Mucosa of descending colon (tissue), 3 donors: ENCODE measurements around the gene MYH7. TPM values are rescaled to one million over a fixed set of nuclear protein-coding genes. Genes with fewer than 3 reads are reported as not detected.
"Not testable (repeated sequence)": the region's sequence is repeated elsewhere in the genome, so short reads cannot be mapped to it uniquely, and the experiment has no call there.

Experiments used
- ATAC-seq: fragments of 200-7000 bp; cut with Tn5 transposase; one replicate; pipeline ENCODE4 v1.9.1; 2020; ENCODE audit warnings: mild to moderate bottlenecking, moderate library complexity
- DNase-seq, 3 donors: peaks; one replicate each; pipeline ENCODE4 v3.0.0-alpha.2; 2020
- H3K36me3 ChIP-seq: fragments of 200-600 bp; one replicate; pipeline ENCODE4 v1.8.0; 2021; ENCODE audit warnings: low read depth, mild to moderate bottlenecking
- H3K4me1 ChIP-seq: fragments of 200-600 bp; one replicate; pipeline ENCODE4 v1.8.0; 2021; ENCODE audit warnings: low read depth, mild to moderate bottlenecking
- H3K4me3 ChIP-seq: fragments of 200-600 bp; one replicate; pipeline ENCODE4 v1.8.0; 2021; ENCODE audit warnings: mild to moderate bottlenecking
- H3K9me3 ChIP-seq: fragments of 200-600 bp; one replicate; pipeline ENCODE4 v1.8.0; 2021; ENCODE audit warnings: mild to moderate bottlenecking
- CTCF ChIP-seq: fragments of 200-600 bp; IDR thresholded peaks from one replicate; pipeline ENCODE4 v1.8.0; 2022; ENCODE audit warnings: antibody characterized with exemption, mild to moderate bottlenecking
- intact Hi-C, 2 donors: fragments of 100-400 bp; cut with DNase I in 1 of 2; cut with micrococcal nuclease in 1 of 2; formaldehyde crosslinking; loops; one replicate each; pipeline versions ENCODE4 v1.11.0 to v1.11.1; 2022; cut with DNase I, micrococcal nuclease
- total RNA-seq, 3 donors: library from RNA; stranded (reverse); fragmentation: NEBNext Ultra II Directional in 2 of 3; extraction: Animal tissue kit (Norgen Biotek cat#: 25700) in 2 of 3; gene quantifications; one replicate each; pipeline versions ENCODE4 v1.2.1 to v1.2.4, GENCODE V29; 2021 to 2023
- donor health status: DM: no; HTN: no; CAD: no; lungs with moderate emphysema.
- donor health status: DM: no; HTN: no; CAD: no.
- donor health status: DM: no; HTN: yes; CAD: no.

Gene MYH7
- total RNA-seq, 3 donors from 2014 or later = 0.13 to 6.2 (median 1.2) TPM

DNA sequence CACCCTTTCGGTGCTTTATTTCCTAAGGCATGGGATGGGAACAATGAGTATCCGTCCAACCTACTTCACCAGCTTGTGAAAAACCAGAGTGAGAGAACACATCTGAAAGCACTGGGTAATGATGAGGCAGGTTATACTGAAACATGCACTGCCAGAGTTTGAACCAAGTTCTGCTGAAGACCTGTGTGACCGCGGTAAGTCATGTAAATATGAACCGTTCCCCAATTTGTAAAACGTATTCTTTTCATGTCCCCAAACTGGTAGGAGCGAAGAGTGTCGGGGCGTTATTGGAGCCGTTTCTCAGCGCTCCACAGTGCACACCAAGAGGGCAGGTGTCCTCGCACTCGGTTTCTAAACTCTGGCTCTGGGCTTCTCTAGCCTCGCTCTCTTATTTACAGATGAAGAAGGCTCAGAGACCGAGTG is 33.3 kb upstream of the MYH7 start:
- no peak for ATAC-seq
- intact Hi-C loops = loop anchor here in 1 of 2 donors (10.0 kb wide), 1 partner anchor 144 kb away; the partner anchor contains the start of gene PABPN1

DNA sequence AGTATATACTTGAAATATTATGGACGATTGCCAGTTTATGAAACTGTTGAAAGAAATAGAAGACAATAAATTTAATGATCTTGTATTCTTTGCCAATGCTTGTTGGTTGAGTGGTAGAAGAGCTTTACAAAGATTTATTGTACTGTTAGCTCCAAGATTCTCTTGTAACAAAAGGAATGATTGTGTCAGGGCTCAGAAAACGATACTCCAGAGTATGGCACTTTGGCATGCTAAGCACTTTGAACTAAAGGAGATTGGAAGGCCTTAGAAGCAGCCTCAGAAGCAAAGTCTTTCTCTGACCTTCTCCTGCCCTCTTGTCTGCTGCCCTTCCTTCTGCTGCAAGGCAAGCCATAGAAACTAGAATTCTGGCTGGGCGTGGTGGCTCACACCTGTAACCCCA is 29.8 kb upstream of the MYH7 start:
- Histone ChIP-seq H3K4me3 (no peak overlapping the region), H3K9me3 (no peaks in the 10 kb centered on the region), H3K4me1 (peaks cover 7% of the 10 kb centered on the region), H3K36me3 (no peaks in the 10 kb centered on the region)
- ATAC-seq (no peak), DNase-seq (no peak)
- TF ChIP-seq CTCF = no peak
- intact Hi-C loops = loop anchor here in 1 of 2 donors (10.0 kb wide), 1 partner anchor 140 kb away; the partner anchor contains the start of gene PABPN1

More for the DNA sequence above, 33.3 kb upstream of the MYH7 start:
- Histone ChIP-seq H3K36me3 (no peaks in the 10 kb centered on the region), H3K4me1 (peaks cover 9% of the 10 kb centered on the region), H3K4me3 (no peak overlapping the region), H3K9me3 (no peaks in the 10 kb centered on the region)
- DNase-seq = no peak
- TF ChIP-seq CTCF = no peak

DNA sequence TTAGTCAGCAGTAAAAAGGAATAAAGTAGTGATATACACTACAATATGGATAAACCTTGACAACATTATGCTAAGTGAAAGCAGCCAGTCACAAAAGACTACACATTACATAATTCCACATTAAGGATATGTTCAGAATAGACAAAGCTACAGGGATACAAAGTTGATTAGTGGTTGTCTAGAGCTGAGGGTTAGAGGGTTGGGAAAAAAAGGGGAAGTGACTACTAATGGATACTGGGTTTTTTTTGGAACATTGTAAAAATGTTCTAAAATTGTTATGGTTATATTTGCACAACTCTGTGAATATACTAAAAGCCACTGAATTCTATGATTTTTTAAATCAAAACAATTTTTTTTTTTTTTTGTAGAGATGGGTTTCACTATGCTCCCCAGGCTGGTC is 29.2 kb upstream of the MYH7 start:
- Histone ChIP-seq H3K36me3 (no peaks in the 10 kb centered on the region), H3K4me1 (peaks cover 5% of the 10 kb centered on the region), H3K9me3 (no peaks in the 10 kb centered on the region), H3K4me3 (no peak overlapping the region)
- no peak for TF ChIP-seq CTCF
- DNase-seq (no peak), ATAC-seq (no peak)
- intact Hi-C loops = loop anchor here in 1 of 2 donors (10.0 kb wide), 1 partner anchor 140 kb away; the partner anchor contains the start of gene PABPN1

- no peak for TF ChIP-seq CTCF
- Histone ChIP-seq H3K9me3 (no peaks in the 10 kb centered on the region), H3K36me3 (no peaks in the 10 kb centered on the region), H3K4me3 (no peak overlapping the region), H3K4me1 (peaks cover 6% of the 10 kb centered on the region)
- intact Hi-C loops = loop anchor here in 1 of 2 donors (10.0 kb wide), 1 partner anchor 136 kb away; the partner anchor contains the start of gene PABPN1
- DNase-seq (no peak), ATAC-seq (no peak)
Observed at GRCh38 chr14:23460960-23461359, 25.5 kb upstream of the MYH7 start.

DNA sequence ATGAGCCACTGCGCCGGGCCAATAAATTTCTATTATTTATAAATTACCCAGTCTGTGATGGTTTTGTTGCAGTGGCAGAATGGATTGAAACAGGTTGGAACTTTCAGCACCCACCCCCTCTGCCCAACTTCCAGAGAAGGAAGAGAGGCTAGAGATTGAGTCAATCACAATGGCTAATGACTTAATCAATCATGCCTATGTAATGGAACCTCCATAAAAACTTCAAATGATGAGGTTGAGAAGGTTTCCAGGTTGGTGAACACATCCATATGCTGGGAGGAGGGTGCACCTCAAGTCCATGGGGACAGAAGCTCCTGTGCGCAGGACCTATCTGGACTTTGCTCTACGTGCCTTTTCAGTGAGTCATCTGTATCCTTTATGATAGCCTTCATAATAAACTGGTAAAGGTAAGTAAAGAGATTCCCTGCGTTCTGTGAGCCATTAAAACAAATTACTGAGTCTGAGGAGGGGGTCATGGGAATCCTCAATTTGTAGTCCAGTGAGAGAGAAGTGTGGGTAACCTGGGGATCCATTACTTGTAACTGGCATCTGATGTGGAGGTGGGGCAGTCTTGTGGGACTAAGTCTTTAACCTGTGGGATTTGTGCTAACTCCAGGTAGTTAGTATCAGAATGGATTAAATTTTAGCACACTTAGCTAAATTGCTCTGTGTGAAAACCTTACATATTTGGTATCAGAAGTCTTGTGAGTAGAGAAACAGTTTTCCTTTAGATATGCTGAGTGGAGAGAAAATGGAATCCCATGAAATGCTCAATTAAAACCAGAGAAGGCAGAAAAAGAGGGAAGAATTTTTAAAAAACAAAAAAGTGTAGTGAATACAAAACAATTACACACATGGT is 22.4 kb upstream of the MYH7 start:
- Histone ChIP-seq H3K9me3 (no peaks in the 10 kb centered on the region), H3K36me3 (no peaks in the 10 kb centered on the region), H3K4me1 (peaks cover 6% of the 10 kb centered on the region), H3K4me3 (no peak overlapping the region)
- ATAC-seq = peak; percentile 100
- intact Hi-C loops = no loop called here
- TF ChIP-seq CTCF = no peak
- peak in 1 of 3 donors; percentile 71 for DNase-seq

DNA sequence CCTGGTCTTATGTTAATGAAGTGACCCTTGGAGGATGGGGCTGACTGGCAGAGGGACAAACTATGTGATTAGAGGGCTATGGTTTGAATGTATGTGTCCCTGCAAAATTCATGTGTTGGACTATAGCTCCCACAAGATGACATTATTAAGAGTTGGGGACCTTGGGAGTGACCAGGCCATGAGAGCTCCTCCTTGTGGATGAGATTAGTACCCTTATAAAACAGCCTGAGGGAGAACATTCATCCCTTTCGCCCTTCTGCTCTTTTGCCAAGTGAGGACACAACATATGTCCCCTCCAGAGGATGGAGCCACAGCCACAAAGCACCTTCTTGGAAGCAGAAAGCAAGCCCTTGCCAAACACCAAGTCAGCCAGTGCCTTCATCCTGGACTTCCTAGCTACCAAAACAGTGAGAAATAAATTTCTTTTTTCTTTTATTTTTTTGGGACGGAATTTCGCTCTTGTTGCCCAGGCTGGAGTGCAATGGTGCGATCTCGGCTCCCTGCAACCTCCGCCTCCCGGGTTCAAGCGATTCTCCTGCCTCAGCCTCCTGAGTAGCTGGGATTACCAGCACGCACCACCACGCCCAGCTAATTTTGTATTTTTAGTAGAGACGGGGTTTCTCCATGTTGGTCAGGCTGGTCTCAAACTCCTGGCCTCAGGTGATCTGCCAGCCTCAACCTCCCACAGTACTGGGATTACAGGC is 21.6 kb upstream of the MYH7 start:
- H3K4me1 ChIP-seq, intact Hi-C loops, H3K36me3 ChIP-seq, H3K4me3 ChIP-seq, H3K9me3 ChIP-seq, DNase-seq: not testable (repeated sequence)
- ATAC-seq = peak; percentile 6
